ENCODE measurements around the gene ZNF768.

The ZNF768 gene

GRCh38 chr16:30562021-30562420 lies 35.7 kb upstream of the ZNF768 start:
- no peak for DNase-seq

DNA sequence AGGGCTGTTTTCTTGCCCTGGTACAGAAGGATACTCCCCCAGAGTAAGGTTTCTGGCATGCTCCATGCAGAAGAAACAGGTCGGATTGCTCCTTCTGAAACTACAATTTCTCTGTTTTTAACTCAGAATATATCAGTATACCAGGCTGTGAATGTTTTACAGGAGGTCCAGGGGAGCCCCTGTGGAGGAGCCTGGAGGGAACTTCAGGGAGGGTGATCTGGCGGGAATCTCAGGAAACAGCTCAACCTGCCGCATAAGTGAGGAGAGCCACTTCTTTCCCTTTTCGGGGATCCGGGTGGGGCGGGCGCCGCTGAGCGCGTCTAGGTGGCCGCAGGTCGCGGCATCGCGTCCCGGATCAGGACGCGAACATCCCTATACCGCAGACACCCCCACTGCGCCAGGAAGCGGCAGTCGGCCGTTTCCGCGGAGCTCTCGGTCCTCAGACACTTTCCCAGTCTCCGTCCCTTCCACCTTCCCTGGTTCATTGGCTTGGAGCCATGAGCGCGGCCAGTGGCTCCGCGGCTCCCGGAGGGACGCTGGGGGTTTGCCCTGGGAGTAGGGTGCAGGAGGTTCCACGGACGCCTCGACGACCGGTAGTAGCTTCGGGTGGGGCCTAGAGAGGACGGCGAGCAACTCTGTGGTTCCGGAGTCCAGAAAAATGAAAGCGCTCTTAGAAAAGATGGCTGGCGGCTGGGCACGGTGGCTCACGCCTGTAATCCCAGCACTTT lies 34.9 kb upstream of the ZNF768 start:
- Histone ChIP-seq H3K27me3 (ENCODE audit: insufficient read depth, low read length) (no peaks in the 10 kb centered on the region), H3K4me3 (ENCODE audit: low read depth, low read length) (no peak overlapping the region), H3K27ac (ENCODE audit: low read depth, low read length) (no peak overlapping the region), H3K36me3 (ENCODE audit: control insufficient read depth in 1 of 2, insufficient read depth in 2 of 2, low read length in 2 of 2) (no peaks in the 10 kb centered on the region), H2BK120ac (ENCODE audit: insufficient read depth, low read length, poor library complexity) (no peak overlapping the region), H3K4ac (ENCODE audit: low read depth, low read length) (no peak overlapping the region), H3K9ac (ENCODE audit: low read length) (no peak overlapping the region), H2AK5ac (ENCODE audit: low read length) (no peak overlapping the region), H2BK5ac (ENCODE audit: low read depth, low read length, poor library complexity) (no peak overlapping the region), H3K4me2 (ENCODE audit: low read length) (peak overlapping the region; percentile 43), H3K14ac (ENCODE audit: low read length) (no peak overlapping the region), H3K79me2 (ENCODE audit: control insufficient read depth, insufficient read depth, low read length, poor library complexity) (peaks cover 6% of the 10 kb centered on the region), H3K23ac (ENCODE audit: low read length) (no peak overlapping the region), H3K18ac (ENCODE audit: low read length) (no peak overlapping the region), H2BK12ac (ENCODE audit: low read length) (peak overlapping the region; percentile 19), H4K91ac (ENCODE audit: low read depth, low read length) (no peak overlapping the region), H3K9me3 (ENCODE audit: insufficient read depth, low read depth, low read length) (no peaks in the 10 kb centered on the region), H4K8ac (ENCODE audit: low read depth, low read length) (no peak overlapping the region), H4K12ac (ENCODE audit: low read depth, low read length) (no peak overlapping the region), H3K79me1 (ENCODE audit: low read length) (peaks cover 13% of the 10 kb centered on the region), H2AFZ (ENCODE audit: insufficient read depth, low read length, poor library complexity) (no peak overlapping the region), H3K4me1 (ENCODE audit: control insufficient read depth in 1 of 2, insufficient read depth in 2 of 2, low read length in 2 of 2) (peaks cover 2 to 5% of the 10 kb centered on the region in 2 experiments)
- WGBS (ENCODE audit: extremely low coverage, insufficient coverage, insufficient read length) = no CpG with 5 or more reads among the region's 46 CpGs
- no peak for DNase-seq

More at GRCh38 chr16:30562021-30562420, 35.7 kb upstream of the ZNF768 start:
- H2AFZ ChIP-seq (ENCODE audit: insufficient read depth, low read length, poor library complexity) = no peak overlapping the region
- no peaks in the 10 kb centered on the region for H3K36me3 ChIP-seq (ENCODE audit: control insufficient read depth in 1 of 2, insufficient read depth in 2 of 2, low read length in 2 of 2)
- H3K9ac ChIP-seq (ENCODE audit: low read length) = no peak overlapping the region
- no peak overlapping the region for H4K8ac ChIP-seq (ENCODE audit: low read depth, low read length)
- H3K9me3 ChIP-seq (ENCODE audit: insufficient read depth, low read depth, low read length) = no peaks in the 10 kb centered on the region
- H3K27me3 ChIP-seq (ENCODE audit: insufficient read depth, low read length) = no peaks in the 10 kb centered on the region
- H4K12ac ChIP-seq (ENCODE audit: low read depth, low read length) = no peak overlapping the region
- H2AK5ac ChIP-seq (ENCODE audit: low read length) = no peak overlapping the region
- H3K18ac ChIP-seq (ENCODE audit: low read length) = no peak overlapping the region
- H3K79me1 ChIP-seq (ENCODE audit: low read length) = peaks cover 13% of the 10 kb centered on the region
- H2BK12ac ChIP-seq (ENCODE audit: low read length) = no peak overlapping the region
- no peak overlapping the region for H3K4ac ChIP-seq (ENCODE audit: low read depth, low read length)
- no peak overlapping the region for H3K4me3 ChIP-seq (ENCODE audit: low read depth, low read length)
- H3K23ac ChIP-seq (ENCODE audit: low read length) = no peak overlapping the region
- WGBS (ENCODE audit: extremely low coverage, insufficient coverage, insufficient read length) = no CpG with 5 or more reads among the region's 14 CpGs
- no peak overlapping the region for H2BK120ac ChIP-seq (ENCODE audit: insufficient read depth, low read length, poor library complexity)
- H3K27ac ChIP-seq (ENCODE audit: low read depth, low read length) = no peak overlapping the region
- H2BK5ac ChIP-seq (ENCODE audit: low read depth, low read length, poor library complexity) = no peak overlapping the region
- H3K4me2 ChIP-seq (ENCODE audit: low read length) = no peak overlapping the region
- H3K79me2 ChIP-seq (ENCODE audit: control insufficient read depth, insufficient read depth, low read length, poor library complexity) = peaks cover 6% of the 10 kb centered on the region
- no peak overlapping the region for H3K14ac ChIP-seq (ENCODE audit: low read length)
- no peak overlapping the region for H4K91ac ChIP-seq (ENCODE audit: low read depth, low read length)
- H3K4me1 ChIP-seq (ENCODE audit: control insufficient read depth in 1 of 2, insufficient read depth in 2 of 2, low read length in 2 of 2) = peaks cover 0 to 3% of the 10 kb centered on the region in 2 experiments

DNA sequence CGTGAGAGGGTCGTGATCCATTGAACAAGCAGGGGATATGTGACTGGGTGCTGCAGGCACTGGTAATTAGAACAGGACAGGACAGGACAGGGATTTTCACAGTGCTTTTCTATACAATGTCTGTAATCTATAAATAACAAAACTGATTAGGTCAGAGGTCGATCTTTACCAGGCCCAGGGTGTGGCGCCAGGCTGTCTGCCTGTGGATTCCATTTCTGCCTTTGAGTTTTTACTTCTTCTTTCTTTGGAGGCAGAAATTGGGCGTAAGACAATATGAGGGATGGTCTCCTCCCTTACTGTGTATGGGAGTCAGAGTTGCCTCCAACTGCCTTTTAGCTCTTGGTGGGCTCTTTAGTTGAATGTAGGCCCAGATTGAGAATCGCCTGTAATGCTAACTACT lies 33.3 kb upstream of the ZNF768 start:
- H3K9ac ChIP-seq (ENCODE audit: low read length) = no peak overlapping the region
- no peak overlapping the region for H2BK5ac ChIP-seq (ENCODE audit: low read depth, low read length, poor library complexity)
- DNase-seq = no peak
- no peak overlapping the region for H3K18ac ChIP-seq (ENCODE audit: low read length)
- H3K14ac ChIP-seq (ENCODE audit: low read length) = no peak overlapping the region
- peaks cover 13% of the 10 kb centered on the region for H3K79me1 ChIP-seq (ENCODE audit: low read length)
- peak overlapping the region; percentile 47 for H4K91ac ChIP-seq (ENCODE audit: low read depth, low read length)
- H3K23ac ChIP-seq (ENCODE audit: low read length) = no peak overlapping the region
- peaks cover 10 to 11% of the 10 kb centered on the region in 2 experiments for H3K36me3 ChIP-seq (ENCODE audit: control insufficient read depth in 1 of 2, insufficient read depth in 2 of 2, low read length in 2 of 2)
- no CpG with 5 or more reads among the region's 6 CpGs for WGBS (ENCODE audit: extremely low coverage, insufficient coverage, insufficient read length)
- H4K8ac ChIP-seq (ENCODE audit: low read depth, low read length) = no peak overlapping the region
- no peaks in the 10 kb centered on the region for H3K27me3 ChIP-seq (ENCODE audit: insufficient read depth, low read length)
- H2BK120ac ChIP-seq (ENCODE audit: insufficient read depth, low read length, poor library complexity) = no peak overlapping the region
- no peak overlapping the region for H3K27ac ChIP-seq (ENCODE audit: low read depth, low read length)
- H4K12ac ChIP-seq (ENCODE audit: low read depth, low read length) = no peak overlapping the region
- no peak overlapping the region for H2AFZ ChIP-seq (ENCODE audit: insufficient read depth, low read length, poor library complexity)
- peaks cover 4 to 7% of the 10 kb centered on the region in 2 experiments for H3K4me1 ChIP-seq (ENCODE audit: control insufficient read depth in 1 of 2, insufficient read depth in 2 of 2, low read length in 2 of 2)
- no peak overlapping the region for H3K4me2 ChIP-seq (ENCODE audit: low read length)
- peaks cover 6% of the 10 kb centered on the region for H3K79me2 ChIP-seq (ENCODE audit: control insufficient read depth, insufficient read depth, low read length, poor library complexity)
- no peak overlapping the region for H3K4ac ChIP-seq (ENCODE audit: low read depth, low read length)
- no peaks in the 10 kb centered on the region for H3K9me3 ChIP-seq (ENCODE audit: insufficient read depth, low read depth, low read length)
- no peak overlapping the region for H3K4me3 ChIP-seq (ENCODE audit: low read depth, low read length)
- H2AK5ac ChIP-seq (ENCODE audit: low read length) = no peak overlapping the region
- H2BK12ac ChIP-seq (ENCODE audit: low read length) = peak overlapping the region; percentile 43

DNA sequence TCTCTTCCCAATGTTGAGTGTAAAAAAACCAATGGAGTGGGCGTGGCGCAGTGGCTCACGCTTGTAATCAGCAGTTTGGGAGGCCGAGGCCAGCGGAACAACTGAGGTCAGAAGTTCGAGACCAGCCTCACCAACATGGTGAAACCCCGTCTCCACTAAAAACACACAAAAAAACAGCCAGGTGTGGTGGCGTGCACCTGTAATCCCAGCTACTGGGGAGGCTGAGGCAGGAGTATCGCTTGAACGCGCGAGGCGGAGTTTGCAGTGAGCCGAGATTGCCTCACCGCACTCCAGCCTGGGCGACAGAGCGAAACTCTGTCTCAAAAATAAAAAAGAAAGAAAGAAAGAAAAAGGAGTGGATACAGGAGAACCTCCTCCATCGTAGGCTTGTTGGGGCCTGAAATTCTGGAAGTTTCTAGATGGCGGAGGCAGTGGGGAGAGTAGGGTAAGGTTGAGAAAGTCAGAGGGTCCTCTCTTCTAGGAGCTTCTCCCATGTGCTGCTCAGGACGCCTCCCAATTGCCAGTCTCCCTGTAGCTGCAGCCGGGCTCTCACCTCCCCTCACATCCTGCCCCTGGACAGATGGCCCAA lies 32.5 kb upstream of the ZNF768 start:
- Histone ChIP-seq H2BK120ac (ENCODE audit: insufficient read depth, low read length, poor library complexity) (no peak overlapping the region), H3K4me1 (ENCODE audit: control insufficient read depth in 1 of 2, insufficient read depth in 2 of 2, low read length in 2 of 2) (peaks cover 4 to 7% of the 10 kb centered on the region in 2 experiments), H2BK5ac (ENCODE audit: low read depth, low read length, poor library complexity) (no peak overlapping the region), H3K9me3 (ENCODE audit: insufficient read depth, low read depth, low read length) (no peaks in the 10 kb centered on the region), H3K36me3 (ENCODE audit: control insufficient read depth in 1 of 2, insufficient read depth in 2 of 2, low read length in 2 of 2) (peaks cover 14% of the 10 kb centered on the region in 2 experiments), H4K8ac (ENCODE audit: low read depth, low read length) (peak overlapping the region; percentile 77), H3K4ac (ENCODE audit: low read depth, low read length) (peak overlapping the region; percentile 49), H2AFZ (ENCODE audit: insufficient read depth, low read length, poor library complexity) (no peak overlapping the region), H3K23ac (ENCODE audit: low read length) (no peak overlapping the region), H3K18ac (ENCODE audit: low read length) (no peak overlapping the region), H4K91ac (ENCODE audit: low read depth, low read length) (peak overlapping the region; percentile 47), H2BK12ac (ENCODE audit: low read length) (no peak overlapping the region), H3K9ac (ENCODE audit: low read length) (no peak overlapping the region), H2AK5ac (ENCODE audit: low read length) (peak overlapping the region; percentile 69), H3K4me3 (ENCODE audit: low read depth, low read length) (peak overlapping the region; percentile 21), H3K79me2 (ENCODE audit: control insufficient read depth, insufficient read depth, low read length, poor library complexity) (peaks cover 6% of the 10 kb centered on the region), H3K27ac (ENCODE audit: low read depth, low read length) (peak overlapping the region; percentile 8), H3K4me2 (ENCODE audit: low read length) (peak overlapping the region; percentile 48), H3K14ac (ENCODE audit: low read length) (no peak overlapping the region), H3K27me3 (ENCODE audit: insufficient read depth, low read length) (no peaks in the 10 kb centered on the region), H4K12ac (ENCODE audit: low read depth, low read length) (peak overlapping the region; percentile 20), H3K79me1 (ENCODE audit: low read length) (peaks cover 13% of the 10 kb centered on the region)
- no CpG with 5 or more reads among the region's 21 CpGs for WGBS (ENCODE audit: extremely low coverage, insufficient coverage, insufficient read length)
- DNase-seq = no peak
